Nephron progenitor cell (in vitro differentiated cells): ENCODE results near the gene CMPK2.

ENCODE experiments used
- DNase-seq: peaks from one replicate; pipeline ENCODE4 v3.0.0; 2021
- H3K27ac Mint-ChIP-seq: 2 replicates; pipeline ENCODE4 v1.8.0; 2021; ENCODE audit warnings: mild to moderate bottlenecking, moderate library complexity, mixed read lengths
- H3K27me3 Mint-ChIP-seq: 2 replicates; pipeline ENCODE4 v1.8.0; 2021; ENCODE audit warnings: mild to moderate bottlenecking, low read depth, mixed read lengths; ENCODE audit not compliant: poor library complexity
- H3K36me3 Mint-ChIP-seq: 2 replicates; pipeline ENCODE4 v1.8.0; 2021; ENCODE audit warnings: low read depth, mixed read lengths
- H3K4me1 Mint-ChIP-seq: 2 replicates; pipeline ENCODE4 v1.8.0; 2021; ENCODE audit warnings: mixed read lengths
- H3K4me3 Mint-ChIP-seq: 2 replicates; pipeline ENCODE4 v1.8.0; 2021; ENCODE audit warnings: mild to moderate bottlenecking, moderate library complexity, mixed read lengths
- H3K9me3 Mint-ChIP-seq: 2 replicates; pipeline ENCODE4 v1.8.0; 2021; ENCODE audit warnings: mild to moderate bottlenecking, moderate library complexity, mixed read lengths
- CTCF ChIP-seq: fragments of 200-600 bp; sonication (generic); IDR thresholded peaks from 2 replicates; pipeline ENCODE4 v1.5.0; 2021; ENCODE audit warnings: antibody characterized with exemption

CMPK2 gene

GRCh38 chr2:6877402-6878304 is 11.9 kb upstream of the CMPK2 start, which contains the start of gene RSAD2:
Gene RSAD2 (plus strand): TSS chr2:6877777. CDS start chr2:6877801, 24 bp downstream.
- no peak within 1 kb of the TSS for H3K27ac Mint-ChIP-seq
- peaks cover 5% of the 10 kb centered on the region for H3K27me3 Mint-ChIP-seq
- H3K36me3 Mint-ChIP-seq: peaks cover 16% of the 10 kb centered on the region
- DNase-seq: no peak
- H3K4me1 Mint-ChIP-seq: peaks cover 4% of the 10 kb centered on the region
- no peak for TF ChIP-seq CTCF
- peaks cover 44% of the 10 kb centered on the region for H3K9me3 Mint-ChIP-seq
- no peak within 1 kb of the TSS for H3K4me3 Mint-ChIP-seq

- no peak for TF ChIP-seq CTCF
- Mint-ChIP-seq H3K27me3 (peaks cover 15% of the 10 kb centered on the region), H3K36me3 (peaks cover 16% of the 10 kb centered on the region), H3K27ac (no peak overlapping the region), H3K4me3 (no peak overlapping the region), H3K4me1 (peaks cover 4% of the 10 kb centered on the region), H3K9me3 (peaks cover 44% of the 10 kb centered on the region)
- no peak for DNase-seq
Measured at GRCh38 chr2:6876309-6876708, 10.6 kb upstream of the CMPK2 start.

GRCh38 chr2:6874032-6874431 is 8.3 kb upstream of the CMPK2 start:
- Mint-ChIP-seq H3K27me3 (peaks cover 19% of the 10 kb centered on the region), H3K4me1 (no peaks in the 10 kb centered on the region), H3K9me3 (peaks cover 25% of the 10 kb centered on the region), H3K36me3 (no peaks in the 10 kb centered on the region), H3K4me3 (no peak overlapping the region), H3K27ac (no peak overlapping the region)
- no peak for TF ChIP-seq CTCF
- no peak for DNase-seq

GRCh38 chr2:6872394-6872793 is 6.7 kb upstream of the CMPK2 start:
- Mint-ChIP-seq H3K9me3 (peaks cover 20% of the 10 kb centered on the region), H3K36me3 (no peaks in the 10 kb centered on the region), H3K4me3 (no peak overlapping the region), H3K27ac (no peak overlapping the region), H3K4me1 (peaks cover under 1% of the 10 kb centered on the region), H3K27me3 (peaks cover 29% of the 10 kb centered on the region)
- TF ChIP-seq CTCF: no peak
- DNase-seq: no peak

- peak overlapping the region; percentile 19 for H3K4me3 Mint-ChIP-seq
- no peaks in the 10 kb centered on the region for H3K36me3 Mint-ChIP-seq
- H3K27ac Mint-ChIP-seq: no peak overlapping the region
- TF ChIP-seq CTCF: no peak
- H3K4me1 Mint-ChIP-seq: peaks cover 13% of the 10 kb centered on the region
- no peak for DNase-seq
- H3K27me3 Mint-ChIP-seq: peaks cover 68% of the 10 kb centered on the region
- H3K9me3 Mint-ChIP-seq: peaks cover 3% of the 10 kb centered on the region
Measured at GRCh38 chr2:6866982-6867381, 1.3 kb upstream of the CMPK2 start.

GRCh38 chr2:6866275-6866671 is 566 bp upstream of the CMPK2 start:
- Mint-ChIP-seq H3K4me1 (peaks cover 13% of the 10 kb centered on the region), H3K27me3 (peaks cover 68% of the 10 kb centered on the region), H3K4me3 (peak overlapping the region; percentile 90), H3K27ac (no peak overlapping the region), H3K9me3 (peaks cover 7% of the 10 kb centered on the region), H3K36me3 (no peaks in the 10 kb centered on the region)
- TF ChIP-seq CTCF: no peak
- peak; percentile 30 for DNase-seq
